ENCODE measurements around the gene ARNT2.

DNA sequence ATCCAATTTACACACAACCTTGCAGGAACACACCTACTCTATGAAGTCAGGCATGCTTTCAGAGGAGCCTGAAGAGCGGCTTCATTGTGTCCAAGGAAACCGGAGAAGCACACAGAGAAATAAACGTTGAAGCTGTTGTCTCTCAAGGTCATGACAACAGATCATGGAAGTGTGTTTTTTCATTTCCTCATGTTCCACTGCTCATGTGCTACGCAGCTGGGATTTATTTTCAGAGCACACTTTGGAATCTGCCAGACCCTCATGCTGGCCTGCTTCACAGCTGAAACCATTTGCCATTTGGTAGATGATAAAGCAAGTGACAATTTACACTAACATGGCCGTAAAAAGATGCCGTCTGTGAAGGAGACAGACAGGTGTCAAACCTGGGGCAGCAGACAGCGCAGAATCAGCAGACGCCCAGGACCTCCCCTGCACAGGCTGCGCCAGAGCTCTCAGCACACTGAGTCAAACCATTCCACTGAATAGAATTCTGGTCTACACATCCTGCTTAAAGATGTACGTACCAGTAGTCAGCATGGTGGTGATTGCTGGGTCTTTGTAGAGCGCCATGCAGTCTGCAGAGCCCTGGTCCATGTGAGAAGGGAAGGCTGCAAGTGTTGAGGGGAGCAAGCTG lies 99.3 kb downstream of the ARNT2 start:
- TF ChIP-seq GATA3 (IDR thresholded peaks at IDR 0.05; ENCODE audit: low read depth, low read length) (no peak), GATA2 (IDR thresholded peaks at IDR 0.05; ENCODE audit: low read depth, low read length) (no peak)
